ENCODE results near the gene MGRN1.

MGRN1 gene

GRCh38 chr16:4609200-4610010 lies 15.2 kb upstream of the MGRN1 start:
- H3K4me3 ChIP-seq (ENCODE audit: control insufficient read depth, low read depth, low read length): no peak overlapping the region
- TF ChIP-seq, protein P1, sequence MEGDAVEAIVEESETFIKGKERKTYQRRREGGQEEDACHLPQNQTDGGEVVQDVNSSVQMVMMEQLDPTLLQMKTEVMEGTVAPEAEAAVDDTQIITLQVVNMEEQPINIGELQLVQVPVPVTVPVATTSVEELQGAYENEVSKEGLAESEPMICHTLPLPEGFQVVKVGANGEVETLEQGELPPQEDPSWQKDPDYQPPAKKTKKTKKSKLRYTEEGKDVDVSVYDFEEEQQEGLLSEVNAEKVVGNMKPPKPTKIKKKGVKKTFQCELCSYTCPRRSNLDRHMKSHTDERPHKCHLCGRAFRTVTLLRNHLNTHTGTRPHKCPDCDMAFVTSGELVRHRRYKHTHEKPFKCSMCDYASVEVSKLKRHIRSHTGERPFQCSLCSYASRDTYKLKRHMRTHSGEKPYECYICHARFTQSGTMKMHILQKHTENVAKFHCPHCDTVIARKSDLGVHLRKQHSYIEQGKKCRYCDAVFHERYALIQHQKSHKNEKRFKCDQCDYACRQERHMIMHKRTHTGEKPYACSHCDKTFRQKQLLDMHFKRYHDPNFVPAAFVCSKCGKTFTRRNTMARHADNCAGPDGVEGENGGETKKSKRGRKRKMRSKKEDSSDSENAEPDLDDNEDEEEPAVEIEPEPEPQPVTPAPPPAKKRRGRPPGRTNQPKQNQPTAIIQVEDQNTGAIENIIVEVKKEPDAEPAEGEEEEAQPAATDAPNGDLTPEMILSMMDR (IDR thresholded peaks at IDR 0.05; ENCODE audit: control insufficient read depth, insufficient read depth, low read depth, low read length, missing control alignments): no peak
- no peak for DNase-seq (ENCODE audit: low read depth)

GRCh38 chr16:4610011-4611005 lies 14.3 kb upstream of the MGRN1 start:
- no peak for DNase-seq (ENCODE audit: low read depth)
- H3K4me3 ChIP-seq (ENCODE audit: control insufficient read depth, low read depth, low read length): no peak overlapping the region
- TF ChIP-seq, protein P1 (IDR thresholded peaks at IDR 0.05; ENCODE audit: control insufficient read depth, insufficient read depth, low read depth, low read length, missing control alignments): no peak

- no peak overlapping the region for H3K4me3 ChIP-seq (ENCODE audit: control insufficient read depth, low read depth, low read length)
- no peak for DNase-seq (ENCODE audit: low read depth)
- TF ChIP-seq, protein P1 (IDR thresholded peaks at IDR 0.05; ENCODE audit: control insufficient read depth, insufficient read depth, low read depth, low read length, missing control alignments): no peak
These were observed 13.1 kb upstream of the MGRN1 start for GRCh38 chr16:4611337-4612021.

DNA sequence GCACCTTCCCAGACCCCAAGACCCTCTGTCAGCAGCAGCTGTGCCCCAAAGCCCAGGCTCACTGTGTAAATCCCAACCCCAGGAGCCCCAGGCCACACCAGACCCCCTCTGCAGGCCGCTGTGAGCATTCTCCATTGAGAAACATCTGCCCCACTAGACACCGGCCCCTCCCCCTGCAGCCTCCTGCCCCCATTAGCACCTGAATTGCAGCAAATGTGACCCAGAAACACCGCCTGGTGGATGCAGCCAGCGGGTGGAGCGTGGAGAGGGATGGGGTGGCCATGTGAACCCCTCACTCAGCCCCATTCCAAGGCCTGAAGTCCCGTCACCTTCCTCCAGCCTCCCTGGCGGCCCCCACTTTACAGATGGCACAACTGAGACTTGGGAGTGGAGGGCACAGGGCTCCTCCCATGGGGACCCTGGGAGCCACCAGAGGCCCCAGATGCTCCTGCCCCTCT lies 12.1 kb upstream of the MGRN1 start:
- no peak for DNase-seq (ENCODE audit: low read depth)
- no peak overlapping the region for H3K4me3 ChIP-seq (ENCODE audit: control insufficient read depth, low read depth, low read length)

GRCh38 chr16:4612977-4613635 lies 11.5 kb upstream of the MGRN1 start:
- H3K4me3 ChIP-seq (ENCODE audit: control insufficient read depth, low read depth, low read length): peak overlapping the region; percentile 77
- no peak for DNase-seq (ENCODE audit: low read depth)
- TF ChIP-seq, protein P1 (IDR thresholded peaks at IDR 0.05; ENCODE audit: control insufficient read depth, insufficient read depth, low read depth, low read length, missing control alignments): no peak

More for the DNA sequence above, 12.1 kb upstream of the MGRN1 start:
- TF ChIP-seq, protein P1 (IDR thresholded peaks at IDR 0.05; ENCODE audit: control insufficient read depth, insufficient read depth, low read depth, low read length, missing control alignments): no peak
